GM06990 (cell line): Measurements from ENCODE around the gene SIGLEC9.

Experiments
- DNase-seq: peaks from one replicate; pipeline ENCODE4 v3.0.0-alpha.2; 2011; ENCODE audit not compliant: insufficient read length; ENCODE audit errors: extremely low read depth
- H3K27me3 ChIP-seq: replicated peaks from 2 replicates; pipeline ENCODE4 v1.6.0; 2011; ENCODE audit warnings: low read length; ENCODE audit not compliant: control insufficient read depth, insufficient read depth
- H3K36me3 ChIP-seq: 2 replicates; pipeline ENCODE4 v1.5.1; 2011; ENCODE audit warnings: low read length; ENCODE audit not compliant: control insufficient read depth, insufficient read depth
- H3K4me3 ChIP-seq: replicated peaks from 2 replicates; pipeline ENCODE4 v1.5.1; 2011; ENCODE audit warnings: low read depth, mild to moderate bottlenecking, control low read depth, low read length
- TF ChIP-seq, protein P1 (sequence below): IDR thresholded peaks from 2 replicates; pipeline ENCODE4 v1.5.1; 2011; ENCODE audit warnings: low read length, control low read depth, mild to moderate bottlenecking, inconsistent platforms; ENCODE audit not compliant: insufficient read depth, poor library complexity, severe bottlenecking

The SIGLEC9 gene

DNA sequence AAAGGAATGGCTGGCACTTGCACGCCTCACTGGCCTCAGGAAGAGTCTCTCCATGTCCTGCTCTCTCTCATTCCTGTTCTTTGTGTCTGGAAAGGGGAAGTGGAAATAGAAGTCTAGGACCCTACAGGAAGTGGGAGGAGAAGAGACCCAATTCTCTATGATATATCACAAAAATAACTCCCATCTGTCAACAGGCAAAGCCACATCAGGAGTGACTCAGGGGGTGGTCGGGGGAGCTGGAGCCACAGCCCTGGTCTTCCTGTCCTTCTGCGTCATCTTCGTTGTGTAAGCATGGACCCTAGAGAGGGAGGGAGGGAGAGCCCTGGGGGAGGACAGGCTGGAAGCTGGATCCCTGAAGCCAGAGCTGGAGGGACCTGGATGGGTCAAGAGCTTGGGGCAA, 3.0 kb downstream of the SIGLEC9 start:
- Histone ChIP-seq H3K4me3 (no peak overlapping the region), H3K36me3 (no peaks in the 10 kb centered on the region), H3K27me3 (peaks cover 4% of the 10 kb centered on the region; the same call in 1 of the 2 replicates)
- no peak for DNase-seq
- TF ChIP-seq, protein P1, sequence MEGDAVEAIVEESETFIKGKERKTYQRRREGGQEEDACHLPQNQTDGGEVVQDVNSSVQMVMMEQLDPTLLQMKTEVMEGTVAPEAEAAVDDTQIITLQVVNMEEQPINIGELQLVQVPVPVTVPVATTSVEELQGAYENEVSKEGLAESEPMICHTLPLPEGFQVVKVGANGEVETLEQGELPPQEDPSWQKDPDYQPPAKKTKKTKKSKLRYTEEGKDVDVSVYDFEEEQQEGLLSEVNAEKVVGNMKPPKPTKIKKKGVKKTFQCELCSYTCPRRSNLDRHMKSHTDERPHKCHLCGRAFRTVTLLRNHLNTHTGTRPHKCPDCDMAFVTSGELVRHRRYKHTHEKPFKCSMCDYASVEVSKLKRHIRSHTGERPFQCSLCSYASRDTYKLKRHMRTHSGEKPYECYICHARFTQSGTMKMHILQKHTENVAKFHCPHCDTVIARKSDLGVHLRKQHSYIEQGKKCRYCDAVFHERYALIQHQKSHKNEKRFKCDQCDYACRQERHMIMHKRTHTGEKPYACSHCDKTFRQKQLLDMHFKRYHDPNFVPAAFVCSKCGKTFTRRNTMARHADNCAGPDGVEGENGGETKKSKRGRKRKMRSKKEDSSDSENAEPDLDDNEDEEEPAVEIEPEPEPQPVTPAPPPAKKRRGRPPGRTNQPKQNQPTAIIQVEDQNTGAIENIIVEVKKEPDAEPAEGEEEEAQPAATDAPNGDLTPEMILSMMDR = no peak

DNA sequence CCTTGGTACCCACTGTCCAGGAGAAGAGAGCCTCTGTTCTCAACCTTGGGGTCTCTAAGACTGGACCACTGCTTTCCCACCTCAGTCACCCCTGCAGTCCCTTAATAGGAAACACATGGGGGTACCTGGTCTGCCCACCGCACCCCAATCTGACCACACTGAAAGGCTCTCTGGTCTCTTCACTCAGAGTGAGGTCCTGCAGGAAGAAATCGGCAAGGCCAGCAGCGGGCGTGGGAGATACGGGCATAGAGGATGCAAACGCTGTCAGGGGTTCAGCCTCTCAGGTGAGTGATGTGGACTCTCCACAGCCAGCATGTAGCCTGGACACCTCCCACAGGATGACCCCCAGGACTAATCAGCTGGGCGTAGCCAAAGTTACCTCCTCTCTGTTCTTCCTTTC, 3.5 kb downstream of the SIGLEC9 start:
- H3K36me3 ChIP-seq = no peaks in the 10 kb centered on the region
- H3K27me3 ChIP-seq = peaks cover 4% of the 10 kb centered on the region; the same call in 1 of the 2 replicates
- no peak overlapping the region for H3K4me3 ChIP-seq
- TF ChIP-seq, protein P1 = no peak
- DNase-seq = no peak

DNA sequence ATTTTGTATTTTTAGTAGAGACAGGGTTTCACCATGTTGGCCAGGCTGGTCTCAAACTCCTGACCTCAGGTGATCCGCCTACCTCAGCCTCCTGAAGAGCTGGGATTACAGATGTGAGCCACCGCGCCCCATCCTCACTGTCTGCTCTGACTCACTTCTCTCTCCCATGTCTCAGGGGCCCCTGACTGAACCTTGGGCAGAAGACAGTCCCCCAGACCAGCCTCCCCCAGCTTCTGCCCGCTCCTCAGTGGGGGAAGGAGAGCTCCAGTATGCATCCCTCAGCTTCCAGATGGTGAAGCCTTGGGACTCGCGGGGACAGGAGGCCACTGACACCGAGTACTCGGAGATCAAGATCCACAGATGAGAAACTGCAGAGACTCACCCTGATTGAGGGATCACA, 5.0 kb downstream of the SIGLEC9 start:
- no peak for DNase-seq
- H3K36me3 ChIP-seq = no peaks in the 10 kb centered on the region
- peaks cover 4% of the 10 kb centered on the region; the same call in 1 of the 2 replicates for H3K27me3 ChIP-seq
- no peak overlapping the region for H3K4me3 ChIP-seq
- TF ChIP-seq, protein P1 = no peak

DNA sequence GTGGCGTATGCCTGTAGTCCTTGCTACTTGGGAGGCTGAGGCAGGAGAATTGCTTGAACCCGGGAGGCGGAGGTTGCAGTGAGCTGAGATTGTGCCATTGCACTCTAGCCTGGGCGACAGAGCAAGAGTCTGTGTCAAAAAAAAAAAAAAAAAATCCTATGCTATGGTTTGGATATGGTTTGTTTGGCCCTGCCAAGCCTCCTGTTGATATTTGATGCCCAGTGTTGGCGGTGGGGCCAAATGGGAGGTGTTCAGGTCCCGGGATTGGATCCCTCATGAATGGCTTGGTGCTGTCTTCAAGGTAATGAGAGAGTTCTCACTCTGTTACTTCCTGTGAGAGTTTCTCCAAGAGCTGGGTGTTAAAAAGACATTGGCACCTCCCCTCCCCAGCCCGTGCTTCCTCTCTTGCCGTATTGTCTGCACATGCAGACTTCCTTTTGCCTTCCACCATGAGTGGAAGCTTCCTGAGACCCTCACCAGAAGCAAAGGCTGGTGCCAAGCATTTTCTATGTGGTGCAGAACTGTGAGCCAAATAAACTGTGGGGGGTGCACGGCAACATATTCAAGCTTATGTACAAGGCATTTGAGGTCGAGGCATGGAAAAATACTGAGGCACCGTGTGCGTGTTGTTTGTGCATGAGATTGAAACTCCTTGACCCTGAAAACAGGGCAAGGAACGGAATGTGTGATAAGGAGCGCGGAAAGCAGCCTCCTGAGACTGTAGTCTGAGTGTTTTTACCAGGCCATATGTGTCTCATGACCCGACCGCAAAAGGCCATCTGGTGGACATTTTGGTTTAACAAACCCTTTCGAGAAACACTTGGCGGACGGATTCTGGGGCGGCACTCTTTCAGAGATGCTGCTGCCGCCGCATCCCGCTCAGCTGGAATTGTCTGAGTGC, 7.3 kb downstream of the SIGLEC9 start:
- Histone ChIP-seq H3K4me3 (no peak overlapping the region), H3K36me3 (no peaks in the 10 kb centered on the region), H3K27me3 (peaks cover 4% of the 10 kb centered on the region; the same call in 1 of the 2 replicates)
- DNase-seq = no peak
- TF ChIP-seq, protein P1 = no peak

DNA sequence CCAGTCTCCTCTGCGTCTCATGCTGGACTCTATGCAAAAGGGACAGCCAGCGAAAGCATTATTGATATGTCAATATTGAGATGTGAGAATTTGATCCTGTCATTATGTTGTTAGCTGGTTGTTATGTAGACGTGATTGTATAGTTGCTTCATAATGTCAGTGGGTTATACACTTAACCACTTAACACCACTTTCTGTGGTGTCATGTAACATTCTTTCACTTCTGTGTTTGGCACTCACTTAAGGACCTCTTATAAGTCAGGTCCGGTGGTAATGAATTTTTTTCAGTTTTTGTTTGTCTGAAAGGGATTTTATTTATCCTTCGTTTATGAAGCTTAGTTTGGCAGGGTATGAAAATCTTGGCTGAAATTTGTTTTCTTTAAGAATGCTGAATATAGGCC, 10.3 kb downstream of the SIGLEC9 start:
- Histone ChIP-seq H3K4me3 (no peak overlapping the region), H3K36me3 (no peaks in the 10 kb centered on the region), H3K27me3 (peaks cover 3% of the 10 kb centered on the region)
- DNase-seq = no peak
- TF ChIP-seq, protein P1 = no peak
